ENCODE data around the gene BPIFA2.

- TF ChIP-seq EZH2 (IDR thresholded peaks at IDR 0.05), result no peak
- no peak for TF ChIP-seq TCF7L2 (IDR thresholded peaks at IDR 0.05; ENCODE audit: borderline replicate concordance, extremely low read depth, insufficient read depth, insufficient read length)
Measured at GRCh38 chr20:33158637-33159385, 9.1 kb upstream of the BPIFA2 start.
